ENCODE data around the gene FDX2.

Gene FDX2

DNA sequence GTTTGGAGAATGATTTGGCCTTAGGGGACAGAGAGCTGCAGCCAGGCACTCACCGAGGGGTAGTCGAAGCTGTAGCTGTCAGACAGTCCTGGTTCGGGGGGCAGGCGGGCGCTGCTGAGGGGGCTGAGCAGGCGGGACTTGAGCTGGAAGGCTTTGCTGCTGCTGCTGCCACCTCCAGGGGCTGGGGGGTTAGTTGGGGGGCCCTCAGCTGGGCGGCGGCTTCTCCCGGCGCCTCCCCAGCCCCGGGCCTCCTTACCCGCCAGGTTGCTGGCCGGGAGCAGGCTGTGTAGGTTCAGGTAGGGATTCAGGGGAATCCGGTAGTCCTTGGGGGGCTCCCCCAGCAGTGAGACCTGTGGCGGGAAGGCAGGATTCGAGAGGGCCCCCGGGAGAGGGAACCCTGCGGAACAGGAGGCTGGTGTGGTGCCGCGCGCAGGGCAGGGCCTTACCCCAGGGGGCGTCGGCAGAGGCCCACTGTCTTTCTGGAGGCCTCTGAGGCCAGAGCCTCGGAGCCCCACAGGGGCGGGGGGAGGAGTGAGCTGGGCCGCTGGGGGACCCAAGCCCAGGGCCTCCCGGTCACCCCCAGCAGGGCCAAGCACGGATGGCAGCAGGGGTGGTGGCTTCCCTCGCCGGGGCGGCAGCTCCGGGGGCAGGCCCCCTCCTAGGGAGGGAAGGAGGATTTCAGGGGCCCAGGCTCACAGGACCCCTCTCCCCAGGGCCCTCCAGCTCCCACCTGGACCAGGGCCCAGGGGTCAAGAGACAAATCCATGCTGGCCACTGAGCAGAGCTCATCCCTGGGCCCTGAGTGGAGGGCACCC, 5.0 kb upstream of the FDX2 start:
- no peak overlapping the region for H3K4me3 Mint-ChIP-seq
- no peak overlapping the region for H3K27ac Mint-ChIP-seq
- H3K9me3 Mint-ChIP-seq, result no peaks in the 10 kb centered on the region

DNA sequence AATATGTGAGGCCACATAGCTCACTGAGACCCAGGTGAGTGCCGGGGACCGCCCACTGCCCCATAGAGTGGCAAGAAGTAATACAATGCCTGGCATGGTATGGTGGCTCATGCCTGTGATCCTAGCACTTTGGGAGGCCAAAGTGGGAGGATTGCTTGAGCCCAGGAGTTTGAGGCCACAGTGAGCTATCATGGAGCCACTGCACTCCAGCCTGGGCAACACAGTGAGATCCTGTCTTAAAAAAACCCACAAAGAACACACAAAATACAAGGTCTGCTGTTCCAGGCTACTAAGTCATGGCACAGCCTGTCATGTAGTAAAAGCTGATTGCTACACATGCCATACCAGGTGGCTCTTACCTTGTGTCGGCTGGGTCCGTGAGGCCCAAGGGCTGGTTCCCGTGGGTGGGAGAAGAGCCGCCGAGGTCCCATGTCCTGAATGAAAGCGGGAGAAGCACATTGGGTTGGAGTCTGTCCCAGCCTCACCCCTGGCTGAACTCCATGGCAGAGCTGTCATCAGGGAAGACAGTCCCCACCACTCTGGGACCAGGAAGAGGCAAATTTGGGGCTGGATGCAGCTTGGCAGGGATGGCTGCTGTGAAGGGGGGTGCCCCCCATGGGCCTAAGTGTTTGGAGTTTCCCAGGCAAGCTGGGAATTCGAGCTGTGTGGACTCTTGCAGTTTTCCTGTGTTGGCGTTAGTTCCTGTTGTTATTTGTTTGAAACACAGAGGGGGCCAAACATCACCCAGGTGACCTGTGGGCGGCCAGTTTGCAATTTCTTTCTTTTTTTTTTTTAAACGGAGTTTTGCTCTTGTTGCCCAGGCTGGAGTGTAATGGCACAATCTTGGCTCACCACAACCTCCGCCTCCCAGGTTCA, 3.2 kb upstream of the FDX2 start:
- peaks cover 21% of the 10 kb centered on the region for H3K4me1 Mint-ChIP-seq
- H3K9me3 Mint-ChIP-seq, result no peaks in the 10 kb centered on the region
- H3K27ac Mint-ChIP-seq, result no peak overlapping the region
- H3K36me3 Mint-ChIP-seq, result peaks cover 12% of the 10 kb centered on the region
- no peak overlapping the region for H3K4me3 Mint-ChIP-seq
- no peaks in the 10 kb centered on the region for H3K27me3 Mint-ChIP-seq

More for the DNA sequence above, 5.0 kb upstream of the FDX2 start:
- Mint-ChIP-seq H3K4me1 (peaks cover 7% of the 10 kb centered on the region), H3K36me3 (peaks cover 10% of the 10 kb centered on the region), H3K27me3 (no peaks in the 10 kb centered on the region)

DNA sequence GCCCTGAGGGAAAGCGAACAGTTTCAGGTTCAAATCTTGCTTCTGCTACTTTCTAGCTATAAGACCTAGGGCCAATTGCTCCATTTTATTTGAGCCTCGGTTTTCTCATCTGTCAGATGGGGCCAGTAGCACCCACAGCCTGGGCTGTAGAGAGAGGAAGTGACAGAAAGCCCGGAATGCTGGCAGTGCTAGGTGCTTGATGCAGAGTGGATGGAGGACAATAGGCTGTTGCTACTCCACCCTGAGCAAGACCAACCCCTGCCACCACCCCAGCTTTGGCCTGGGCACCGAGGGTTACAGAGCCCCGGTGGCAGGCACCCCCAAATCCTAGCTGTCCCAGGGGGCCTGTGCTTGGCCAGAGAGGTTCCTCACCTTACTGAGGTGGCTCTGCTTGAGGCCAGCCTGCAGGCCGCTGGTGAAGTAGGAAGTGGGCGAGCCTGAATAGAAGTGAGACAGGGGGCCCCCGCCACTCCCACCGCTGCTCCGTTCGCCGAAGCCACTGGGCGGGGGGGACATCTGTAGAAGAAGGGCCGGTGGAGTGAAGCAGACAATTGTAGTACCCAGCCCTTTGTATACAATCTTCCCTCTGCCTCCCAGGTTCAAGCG, 2.1 kb upstream of the FDX2 start:
- peaks cover 21% of the 10 kb centered on the region for H3K4me1 Mint-ChIP-seq
- no peaks in the 10 kb centered on the region for H3K27me3 Mint-ChIP-seq
- H3K27ac Mint-ChIP-seq, result no peak overlapping the region
- H3K36me3 Mint-ChIP-seq, result peaks cover 12% of the 10 kb centered on the region
- H3K4me3 Mint-ChIP-seq, result no peak overlapping the region
- H3K9me3 Mint-ChIP-seq, result no peaks in the 10 kb centered on the region

DNA sequence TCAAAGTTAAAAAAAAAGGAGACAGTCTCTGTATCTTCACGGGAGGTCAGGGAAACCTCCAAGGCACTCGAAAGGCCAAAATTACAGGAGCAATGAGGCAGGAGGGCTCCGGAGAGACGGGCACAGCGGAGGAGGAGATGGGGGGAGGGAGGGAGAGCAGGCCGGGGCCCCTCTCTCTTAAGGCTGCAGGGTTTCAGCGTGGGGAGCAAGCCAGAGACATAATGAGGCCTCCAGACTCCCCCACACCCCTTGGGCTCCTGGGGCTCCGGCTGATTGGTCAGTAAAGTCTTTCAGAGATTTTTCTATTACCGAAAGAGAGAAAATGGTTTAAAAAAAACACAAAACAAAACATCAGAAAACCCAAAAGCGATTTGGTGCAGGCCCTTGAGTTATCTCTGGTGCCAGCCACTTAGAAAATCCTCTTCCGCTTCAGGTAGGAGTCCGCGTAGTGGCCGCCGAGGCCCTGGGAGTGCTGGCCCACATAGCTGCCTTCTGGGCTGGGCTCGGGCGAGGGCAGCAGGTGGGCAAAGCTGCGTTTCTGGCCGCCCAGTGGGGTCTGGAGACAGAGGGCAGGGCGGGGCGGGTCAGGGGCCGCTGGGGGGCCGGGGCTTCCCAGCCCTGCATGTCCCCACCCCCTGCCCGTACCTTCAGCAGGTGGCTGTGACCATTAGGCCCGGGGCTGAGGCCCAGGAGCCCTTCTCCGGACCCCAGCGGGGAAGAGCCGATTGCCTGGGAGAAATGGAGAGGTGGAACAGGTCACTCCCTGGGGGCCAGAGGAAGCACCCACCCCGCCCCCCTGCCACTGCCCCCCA, 1.4 kb upstream of the FDX2 start:
- H3K27me3 Mint-ChIP-seq, result no peaks in the 10 kb centered on the region
- H3K4me1 Mint-ChIP-seq, result peaks cover 21% of the 10 kb centered on the region
- H3K4me3 Mint-ChIP-seq, result no peak overlapping the region
- peaks cover 12% of the 10 kb centered on the region for H3K36me3 Mint-ChIP-seq
- no peak overlapping the region for H3K27ac Mint-ChIP-seq
- no peaks in the 10 kb centered on the region for H3K9me3 Mint-ChIP-seq

DNA sequence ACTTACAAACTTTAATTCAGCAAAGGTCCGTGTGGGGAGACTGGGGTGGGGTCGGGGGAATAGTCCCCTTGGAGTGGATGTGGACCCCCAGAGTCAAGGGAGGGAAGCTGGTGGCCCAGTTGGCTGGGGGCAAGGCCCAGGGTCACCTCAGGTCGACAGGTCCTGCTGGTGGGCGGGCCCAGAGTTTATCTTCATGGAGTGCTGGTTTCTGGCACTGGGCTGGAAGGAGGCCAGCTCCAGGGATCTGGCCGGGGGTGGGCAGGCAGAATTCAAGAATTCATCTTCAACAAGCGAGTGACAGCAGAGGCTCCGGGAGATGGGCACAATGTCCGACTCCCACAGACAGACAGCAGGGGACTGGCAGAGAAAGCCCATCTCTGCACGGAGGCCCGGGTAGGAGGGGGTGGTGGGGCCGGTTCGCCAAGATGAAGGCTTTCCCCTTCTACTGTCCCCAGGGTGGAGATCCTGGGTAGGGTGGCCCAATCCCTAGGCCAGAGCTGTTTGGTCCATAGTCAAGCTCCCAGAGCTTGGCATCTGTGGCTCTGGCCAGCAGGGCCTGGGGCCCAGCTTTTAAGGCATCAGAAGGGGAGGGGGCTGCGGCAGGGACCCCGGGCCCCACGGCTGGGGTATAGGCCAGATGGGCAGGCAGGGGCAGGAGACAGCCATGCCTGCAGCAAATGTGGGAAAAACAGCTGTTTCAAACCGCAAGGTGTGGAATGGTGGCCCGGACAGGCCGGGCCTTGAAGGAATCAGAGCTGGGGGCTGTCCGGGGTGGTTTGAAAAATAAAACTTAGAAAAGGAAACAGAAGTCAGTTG, 622 bp upstream of the FDX2 start:
- H3K27ac Mint-ChIP-seq, result peak overlapping the region; percentile 74
- peaks cover 12% of the 10 kb centered on the region for H3K36me3 Mint-ChIP-seq
- H3K4me3 Mint-ChIP-seq, result peak overlapping the region; percentile 89
- H3K27me3 Mint-ChIP-seq, result no peaks in the 10 kb centered on the region
- no peaks in the 10 kb centered on the region for H3K9me3 Mint-ChIP-seq
- H3K4me1 Mint-ChIP-seq, result peaks cover 21% of the 10 kb centered on the region

DNA sequence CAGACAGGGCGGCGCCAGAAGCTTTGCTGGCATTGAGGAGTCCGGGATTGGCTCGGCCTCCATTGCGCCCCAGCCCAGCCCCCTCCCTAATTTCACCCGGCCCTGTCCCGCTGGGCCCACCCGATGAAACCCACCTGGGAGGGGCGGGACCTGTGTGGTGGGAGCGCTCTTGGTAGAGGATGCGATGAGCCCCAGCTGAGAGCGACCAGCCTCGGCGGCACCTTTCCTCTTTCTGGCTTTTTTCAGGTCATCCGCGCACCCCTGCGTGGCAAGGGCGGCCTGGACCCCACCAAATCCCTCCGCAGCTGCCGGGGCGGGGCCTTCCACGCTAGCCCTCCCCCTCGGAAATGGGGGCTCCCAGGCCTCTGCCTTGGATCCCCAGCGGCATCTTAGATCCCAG, 6.4 kb downstream of the FDX2 start, which contains the start of gene ZGLP1:
Gene ZGLP1, minus strand, starts transcription at position 393 of the 400 bp plus-strand sequence.
- H3K9me3 Mint-ChIP-seq, result no peaks in the 10 kb centered on the region
- no peak within 1 kb of the TSS for H3K4me3 Mint-ChIP-seq
- H3K27ac Mint-ChIP-seq, result no peak within 1 kb of the TSS
- no peaks in the 10 kb centered on the region for H3K36me3 Mint-ChIP-seq
- H3K27me3 Mint-ChIP-seq, result no peaks in the 10 kb centered on the region
- peaks cover 3% of the 10 kb centered on the region for H3K4me1 Mint-ChIP-seq

DNA sequence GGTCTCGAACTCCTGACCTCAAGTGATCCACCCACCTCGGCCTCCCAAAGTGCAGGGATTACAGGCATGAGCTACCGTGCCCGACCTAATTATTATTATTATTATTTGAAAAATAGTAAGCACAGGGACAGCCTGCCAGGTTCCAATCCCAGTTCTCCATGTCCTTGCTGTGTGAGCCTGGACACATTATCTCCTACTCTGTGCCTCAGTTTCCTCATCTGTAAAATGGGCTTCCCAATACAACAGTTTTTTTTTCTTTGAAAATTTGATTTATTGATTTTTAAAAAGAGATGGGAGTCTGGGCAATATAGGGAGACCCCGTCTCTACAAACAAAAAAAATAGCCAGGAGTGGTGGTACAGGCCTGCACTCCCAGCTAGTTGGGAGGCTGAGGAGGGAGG, 9.5 kb downstream of the FDX2 start:
- H3K9me3 Mint-ChIP-seq, result no peaks in the 10 kb centered on the region

DNA sequence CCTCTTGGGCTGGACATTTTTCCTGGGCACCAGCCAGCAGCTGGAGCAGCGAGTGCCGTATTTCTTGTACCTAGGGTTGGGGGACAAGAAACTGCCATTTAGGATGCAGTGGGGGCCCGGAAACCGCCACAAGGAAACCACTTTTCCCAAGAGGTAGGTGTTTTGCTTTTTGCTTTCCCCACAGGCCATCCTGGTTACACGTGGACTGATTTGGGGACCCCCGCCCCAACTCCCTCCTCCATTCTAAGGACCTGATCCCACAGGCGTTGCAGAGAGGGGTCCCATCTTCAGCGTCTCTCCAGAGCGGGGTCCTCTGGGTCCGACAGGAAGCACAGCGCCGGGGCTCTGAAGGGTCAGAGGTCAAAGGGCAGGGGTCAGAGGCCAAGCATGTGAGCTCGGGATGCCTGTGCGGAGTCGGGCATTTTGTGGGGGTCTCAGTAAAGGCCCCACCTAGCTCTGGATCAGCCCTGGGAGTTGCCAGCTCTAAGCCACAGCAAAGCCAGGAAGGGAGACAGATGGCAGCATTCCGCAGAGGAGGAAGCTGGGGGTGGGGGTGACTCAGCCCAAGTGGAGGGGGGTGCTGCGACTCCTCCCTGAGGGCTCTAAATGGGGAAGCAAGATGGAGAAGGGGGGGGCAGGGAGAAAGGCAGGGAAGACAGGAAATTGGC, 10.5 kb downstream of the FDX2 start:
- no peaks in the 10 kb centered on the region for H3K27me3 Mint-ChIP-seq
- H3K4me3 Mint-ChIP-seq, result no peak overlapping the region
- no peak overlapping the region for H3K27ac Mint-ChIP-seq
- H3K36me3 Mint-ChIP-seq, result no peaks in the 10 kb centered on the region
- no peaks in the 10 kb centered on the region for H3K9me3 Mint-ChIP-seq
- peaks cover 7% of the 10 kb centered on the region for H3K4me1 Mint-ChIP-seq

More for the DNA sequence above, 9.5 kb downstream of the FDX2 start:
- Mint-ChIP-seq H3K4me1 (peaks cover 7% of the 10 kb centered on the region), H3K4me3 (no peak overlapping the region), H3K36me3 (no peaks in the 10 kb centered on the region), H3K27me3 (no peaks in the 10 kb centered on the region), H3K27ac (no peak overlapping the region)

DNA sequence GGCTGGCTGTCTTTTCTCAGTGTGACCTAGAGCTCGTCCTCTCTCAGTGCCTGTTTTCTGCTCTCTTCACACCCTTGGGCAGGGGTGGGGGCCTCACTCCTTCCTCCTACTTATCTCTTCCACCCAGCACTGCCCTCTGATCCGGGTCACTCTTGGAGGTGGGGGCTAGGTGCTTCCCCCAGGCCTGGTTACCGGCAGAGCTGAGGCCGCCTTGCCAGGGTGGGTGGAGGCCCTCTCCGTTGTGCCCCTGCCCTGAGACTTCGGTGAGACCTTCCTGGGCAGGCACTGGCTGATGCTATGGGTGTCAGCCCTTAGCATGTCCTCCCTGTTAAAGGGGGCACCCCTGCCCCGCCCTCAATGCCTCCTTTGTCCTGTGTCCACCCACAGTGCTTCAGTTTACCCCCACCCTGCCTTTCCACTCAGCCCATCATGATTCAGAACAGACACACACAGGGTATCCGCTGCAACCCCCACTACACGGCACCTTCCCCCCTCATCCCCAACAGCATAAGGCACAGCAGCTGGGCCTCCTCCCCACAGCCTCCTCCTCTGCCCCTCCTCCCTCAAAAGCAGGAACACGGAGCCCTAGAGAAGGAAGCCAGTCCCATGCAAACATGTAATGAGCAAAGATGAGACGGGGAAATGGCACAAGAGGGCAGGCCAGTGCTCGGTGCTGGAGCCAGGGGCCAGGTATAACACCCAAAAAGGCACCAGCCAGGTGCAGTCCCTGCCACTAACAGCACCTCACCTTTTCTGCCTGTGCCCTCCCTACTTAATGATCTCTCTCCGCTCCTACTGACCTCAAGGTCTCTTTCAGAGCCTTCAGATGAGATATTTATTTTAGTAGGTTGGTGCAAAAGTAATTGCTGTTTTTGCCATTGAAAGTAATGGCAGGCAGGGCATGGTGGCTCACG, 16.0 kb downstream of the FDX2 start:
- H3K9me3 Mint-ChIP-seq, result no peaks in the 10 kb centered on the region
- H3K4me1 Mint-ChIP-seq, result peaks cover 13% of the 10 kb centered on the region
- no peak overlapping the region for H3K27ac Mint-ChIP-seq
- H3K4me3 Mint-ChIP-seq, result no peak overlapping the region
- H3K36me3 Mint-ChIP-seq, result no peaks in the 10 kb centered on the region
- H3K27me3 Mint-ChIP-seq, result peaks cover 4% of the 10 kb centered on the region

DNA sequence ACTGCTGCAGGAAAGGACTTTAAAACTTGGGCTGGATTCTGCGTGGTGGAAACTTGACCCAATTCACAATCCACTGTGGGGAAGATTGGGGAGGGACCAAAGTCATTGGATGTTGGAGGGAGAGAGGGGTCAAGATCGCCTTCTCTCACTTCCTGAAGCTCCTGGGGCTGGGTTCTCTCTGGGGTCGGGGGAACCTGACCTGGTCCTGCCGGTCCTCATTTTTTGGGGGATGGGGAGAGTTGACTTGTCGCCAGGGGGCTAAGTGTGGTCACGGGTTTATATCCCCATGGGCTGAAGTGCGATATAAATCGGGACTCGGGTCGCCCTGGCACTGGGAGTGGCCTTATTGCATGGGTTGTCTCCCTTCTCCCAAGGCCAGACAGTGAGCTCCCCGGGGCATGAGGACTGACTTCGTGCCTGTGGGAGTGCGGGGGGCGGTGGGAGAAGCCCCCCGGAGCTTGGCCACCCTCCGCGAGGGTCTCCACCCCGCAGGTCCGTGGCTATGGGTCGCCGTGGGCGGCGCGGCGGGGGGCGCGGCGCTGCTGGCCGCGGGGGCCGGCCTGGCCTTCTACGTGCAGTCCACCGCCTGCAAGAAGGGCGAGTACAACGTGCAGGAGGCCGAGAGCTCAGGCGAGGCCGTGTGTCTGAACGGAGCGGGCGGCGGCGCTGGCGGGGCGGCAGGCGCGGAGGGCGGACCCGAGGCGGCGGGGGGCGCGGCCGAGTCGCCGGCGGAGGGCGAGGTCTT, 19.8 kb downstream of the FDX2 start:
- Mint-ChIP-seq H3K4me1 (peaks cover 25% of the 10 kb centered on the region), H3K27ac (peak overlapping the region; percentile 70), H3K36me3 (no peaks in the 10 kb centered on the region), H3K4me3 (peak overlapping the region; percentile 83), H3K27me3 (peaks cover 22% of the 10 kb centered on the region), H3K9me3 (no peaks in the 10 kb centered on the region)

DNA sequence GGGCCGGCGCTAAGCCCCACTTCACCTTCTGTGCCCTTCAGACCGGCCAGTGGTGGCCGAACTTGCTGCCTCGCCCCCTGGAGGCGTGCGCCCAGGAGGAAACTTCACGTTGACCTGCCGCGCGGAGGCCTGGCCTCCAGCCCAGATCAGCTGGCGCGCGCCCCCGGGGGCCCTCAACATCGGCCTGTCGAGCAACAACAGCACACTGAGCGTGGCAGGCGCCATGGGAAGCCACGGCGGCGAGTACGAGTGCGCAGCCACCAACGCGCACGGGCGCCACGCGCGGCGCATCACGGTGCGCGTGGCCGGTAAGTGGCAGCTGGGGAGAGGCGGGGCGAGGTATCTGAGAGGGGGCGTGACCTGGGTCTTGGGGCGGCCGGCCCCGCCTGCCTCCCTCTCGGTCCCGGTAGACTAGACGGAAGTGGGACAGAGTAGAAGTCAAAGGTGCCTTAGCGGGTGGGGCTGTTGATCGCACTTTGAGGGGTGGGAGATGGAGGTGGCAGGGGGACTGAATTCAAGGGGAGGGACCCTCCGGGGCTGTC, 20.4 kb downstream of the FDX2 start:
- peaks cover 30% of the 10 kb centered on the region for H3K4me1 Mint-ChIP-seq
- H3K27ac Mint-ChIP-seq, result peak overlapping the region; percentile 70
- peak overlapping the region; percentile 83 for H3K4me3 Mint-ChIP-seq
- H3K27me3 Mint-ChIP-seq, result peaks cover 26% of the 10 kb centered on the region
- H3K9me3 Mint-ChIP-seq, result no peaks in the 10 kb centered on the region
- H3K36me3 Mint-ChIP-seq, result no peaks in the 10 kb centered on the region

DNA sequence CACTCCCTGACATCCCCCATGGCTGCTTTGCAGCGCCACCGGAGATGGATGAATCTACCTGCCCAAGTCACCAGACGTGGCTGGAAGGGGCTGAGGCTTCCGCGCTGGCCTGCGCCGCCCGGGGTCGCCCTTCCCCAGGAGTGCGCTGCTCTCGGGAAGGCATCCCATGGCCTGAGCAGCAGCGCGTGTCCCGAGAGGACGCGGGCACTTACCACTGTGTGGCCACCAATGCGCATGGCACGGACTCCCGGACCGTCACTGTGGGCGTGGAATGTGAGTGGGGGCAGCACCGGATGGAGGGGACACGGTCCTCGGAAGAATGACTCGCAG, 21.5 kb downstream of the FDX2 start:
- no peaks in the 10 kb centered on the region for H3K9me3 Mint-ChIP-seq
- H3K4me3 Mint-ChIP-seq, result peak overlapping the region; percentile 83
- peaks cover 37% of the 10 kb centered on the region for H3K4me1 Mint-ChIP-seq
- no peak overlapping the region for H3K27ac Mint-ChIP-seq
- peaks cover 28% of the 10 kb centered on the region for H3K27me3 Mint-ChIP-seq
- no peaks in the 10 kb centered on the region for H3K36me3 Mint-ChIP-seq
